Sigmoid colon (tissue), 7 donors: ENCODE data around the gene SNCG. TPM values are rescaled to one million over a fixed set of nuclear protein-coding genes. Genes with fewer than 3 reads are reported as not detected.
A peak's percentile ranks its signal among the peaks of the same experiment; 100 is the strongest.
"Not testable (repeated sequence)": the region's sequence is repeated elsewhere in the genome, so short reads cannot be mapped to it uniquely, and the experiment has no call there.

Experiments used
- DNase-seq: peaks from one replicate; pipeline ENCODE4 v3.0.0-alpha.2; 2019
- H3K27ac ChIP-seq, 4 donors: fragments of 200-600 bp; sonication (generic); one replicate each; pipeline ENCODE4 v1.5.1; 2016 to 2019; ENCODE audit warnings: mild to moderate bottlenecking in 1 of 4
- H3K27me3 ChIP-seq, 3 donors: fragments of 200-600 bp; sonication (generic); one replicate each; pipeline ENCODE4 v1.5.1; 2019; ENCODE audit warnings: mild to moderate bottlenecking in 1 of 3
- H3K36me3 ChIP-seq, 4 donors: fragments of 200-600 bp; sonication (generic); one replicate each; pipeline ENCODE4 v1.5.1; 2016 to 2019
- H3K4me1 ChIP-seq, 4 donors: fragments of 200-600 bp; sonication (generic); one replicate each; pipeline ENCODE4 v1.5.1; 2017 to 2019
- H3K4me3 ChIP-seq, 4 donors: fragments of 200-600 bp; sonication (generic); one replicate each; pipeline ENCODE4 v1.5.1; 2017 to 2019; ENCODE audit warnings: mild to moderate bottlenecking in 2 of 4, moderate library complexity in 1 of 4
- H3K9me3 ChIP-seq, 4 donors: fragments of 200-600 bp in 3 of 4; sonication (generic) in 3 of 4; one replicate each; pipeline versions ENCODE4 v1.5.1 to v1.6.1; 2013 to 2019
- EP300 ChIP-seq, 4 donors: sonication (generic); formaldehyde crosslinking; IDR thresholded peaks; one replicate each; pipeline ENCODE4 v1.6.1; 2017; ENCODE audit warnings: antibody characterized with exemption in 4 of 4
- POLR2A ChIP-seq, 2 donors: fragments of 450-650 bp; IDR thresholded peaks; one replicate each; pipeline ENCODE4 v1.6.1; 2016; ENCODE audit warnings: antibody characterized with exemption in 2 of 2, mild to moderate bottlenecking in 2 of 2, moderate library complexity in 2 of 2
- POLR2AphosphoS5 ChIP-seq, 4 donors: sonication (generic); formaldehyde crosslinking; IDR thresholded peaks; one replicate each; pipeline ENCODE4 v1.6.1; 2017; ENCODE audit warnings: antibody characterized with exemption in 4 of 4
- WGBS, 2 donors: extraction: QIAGEN DNeasy Blood & Tissue Kit; methylation state at CpG; one replicate each; pipeline ENCODE4 v1.1.7; 2013; 5-methylcytosine and 5-hydroxymethylcytosine counted together
- intact Hi-C: fragments of 100-400 bp; cut with DNase I; formaldehyde crosslinking; loops from one replicate; pipeline ENCODE4 v1.15.1; 2023
- polyA plus RNA-seq, 3 donors: library from polyadenylated mRNA; stranded (reverse); fragments of 200-250 nt; gene quantifications; one replicate each; pipeline ENCODE4 v1.2.3, GENCODE V29; 2013
- total RNA-seq, 4 donors: library from RNA; depleted of rRNA; stranded (reverse); fragments of >200 nt; gene quantifications; one replicate each; pipeline ENCODE4 v1.1.0, GENCODE V29; 2016
- TF ChIP-seq, protein P1 (sequence below), 4 experiments: fragments of 450-650 bp in 3 of 4; fragments of 200-600 bp in 1 of 4; IDR thresholded peaks; one replicate each; pipeline ENCODE4 v1.5.1; 2016 to 2019; ENCODE audit warnings: antibody characterized with exemption in 4 of 4, mild to moderate bottlenecking in 3 of 4, moderate library complexity in 2 of 4
- donor health status: healthy with polysubstance abuse.
- donor health status: Bipolar disorder and iron deficiency.
- donor health status: healthy.

The SNCG gene
- total and polyA plus RNA-seq, 7 donors: 4.6 to 55.0 (median 24.2) TPM

DNA sequence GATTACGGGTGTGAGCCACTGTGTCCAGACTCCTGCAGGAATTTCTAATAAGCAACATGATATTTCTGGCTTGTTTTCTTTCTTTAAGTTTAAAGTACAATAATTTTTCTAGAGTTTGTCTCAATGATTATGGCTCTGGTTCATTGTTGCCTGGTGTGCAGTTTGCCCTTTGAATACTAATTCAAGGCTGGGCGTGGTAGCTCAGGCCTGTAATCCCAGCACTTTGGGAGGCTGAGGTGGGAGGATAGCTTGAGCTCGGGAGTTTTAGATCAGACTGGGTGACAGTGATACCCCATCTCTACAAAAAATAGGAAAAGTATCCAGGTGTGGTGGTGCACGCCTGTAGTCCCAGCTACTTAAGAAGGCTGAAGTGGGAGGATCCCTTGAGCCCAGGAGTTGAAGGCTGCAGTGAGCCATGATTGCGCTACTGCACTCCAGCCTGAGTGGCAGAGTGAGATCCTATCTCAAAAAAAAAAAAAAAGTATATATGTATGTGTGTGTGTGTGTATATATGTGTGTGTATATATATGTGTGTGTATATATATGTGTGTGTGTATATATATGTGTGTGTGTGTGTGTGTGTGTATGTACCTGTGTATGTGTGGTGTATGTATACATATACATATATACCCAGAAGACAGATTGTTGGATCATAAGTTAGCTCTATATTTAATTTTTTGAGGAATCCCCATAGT lies 18.1 kb downstream of the SNCG start:
- no peak overlapping the region for H3K27ac ChIP-seq
- no peak for DNase-seq
- TF ChIP-seq, protein P1, sequence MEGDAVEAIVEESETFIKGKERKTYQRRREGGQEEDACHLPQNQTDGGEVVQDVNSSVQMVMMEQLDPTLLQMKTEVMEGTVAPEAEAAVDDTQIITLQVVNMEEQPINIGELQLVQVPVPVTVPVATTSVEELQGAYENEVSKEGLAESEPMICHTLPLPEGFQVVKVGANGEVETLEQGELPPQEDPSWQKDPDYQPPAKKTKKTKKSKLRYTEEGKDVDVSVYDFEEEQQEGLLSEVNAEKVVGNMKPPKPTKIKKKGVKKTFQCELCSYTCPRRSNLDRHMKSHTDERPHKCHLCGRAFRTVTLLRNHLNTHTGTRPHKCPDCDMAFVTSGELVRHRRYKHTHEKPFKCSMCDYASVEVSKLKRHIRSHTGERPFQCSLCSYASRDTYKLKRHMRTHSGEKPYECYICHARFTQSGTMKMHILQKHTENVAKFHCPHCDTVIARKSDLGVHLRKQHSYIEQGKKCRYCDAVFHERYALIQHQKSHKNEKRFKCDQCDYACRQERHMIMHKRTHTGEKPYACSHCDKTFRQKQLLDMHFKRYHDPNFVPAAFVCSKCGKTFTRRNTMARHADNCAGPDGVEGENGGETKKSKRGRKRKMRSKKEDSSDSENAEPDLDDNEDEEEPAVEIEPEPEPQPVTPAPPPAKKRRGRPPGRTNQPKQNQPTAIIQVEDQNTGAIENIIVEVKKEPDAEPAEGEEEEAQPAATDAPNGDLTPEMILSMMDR (IDR thresholded peaks at IDR 0.05): no peak
- TF ChIP-seq EP300 (IDR thresholded peaks at IDR 0.05): no peak
- H3K4me3 ChIP-seq: no peak overlapping the region
- no peaks in the 10 kb centered on the region for H3K9me3 ChIP-seq
- WGBS, 2 donors: 87% methylated on average over 5 of the region's 5 CpGs
- peaks cover 0 to 21% (median 18%) of the 10 kb centered on the region in 4 donors for H3K4me1 ChIP-seq
- H3K27me3 ChIP-seq: no peaks in the 10 kb centered on the region
- intact Hi-C loops: loop anchor here (10.0 kb wide), 1 partner anchor 572 kb away; no protein-coding TSS in a partner anchor
- no peaks in the 10 kb centered on the region for H3K36me3 ChIP-seq

DNA sequence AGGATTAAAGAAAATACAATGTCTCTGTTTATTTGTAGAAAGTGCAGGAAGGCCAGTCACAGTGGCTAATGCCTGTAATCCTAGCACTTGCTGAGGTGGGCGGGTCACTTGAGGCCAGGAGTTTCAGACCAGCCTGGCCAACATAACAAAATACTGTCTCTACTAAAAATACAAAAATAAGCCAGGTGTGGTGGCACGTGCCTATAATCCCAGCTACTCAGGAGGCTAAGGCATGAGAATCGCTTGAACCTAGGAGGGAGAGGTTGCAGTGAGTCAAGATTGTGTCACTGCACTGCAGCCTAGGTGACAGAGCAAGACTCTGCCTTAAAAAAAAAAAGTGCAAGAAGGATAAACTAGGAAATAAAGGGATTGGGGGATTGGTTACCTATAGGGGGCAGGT lies 20.1 kb downstream of the SNCG start:
- DNase-seq, H3K9me3 ChIP-seq, H3K27me3 ChIP-seq, H3K36me3 ChIP-seq, H3K4me3 ChIP-seq: not testable (repeated sequence)
- Histone ChIP-seq H3K27ac (peak overlapping the region; percentile 34 to 59 (median 48)), H3K4me1 (peaks cover 0 to 15% (median 12%) of the 10 kb centered on the region in 4 donors)
- intact Hi-C loops: loop anchor here (10.0 kb wide), 1 partner anchor 574 kb away; no protein-coding TSS in a partner anchor
- WGBS, 2 donors: 76 to 86% methylated on average over 3 of the region's 3 CpGs

DNA sequence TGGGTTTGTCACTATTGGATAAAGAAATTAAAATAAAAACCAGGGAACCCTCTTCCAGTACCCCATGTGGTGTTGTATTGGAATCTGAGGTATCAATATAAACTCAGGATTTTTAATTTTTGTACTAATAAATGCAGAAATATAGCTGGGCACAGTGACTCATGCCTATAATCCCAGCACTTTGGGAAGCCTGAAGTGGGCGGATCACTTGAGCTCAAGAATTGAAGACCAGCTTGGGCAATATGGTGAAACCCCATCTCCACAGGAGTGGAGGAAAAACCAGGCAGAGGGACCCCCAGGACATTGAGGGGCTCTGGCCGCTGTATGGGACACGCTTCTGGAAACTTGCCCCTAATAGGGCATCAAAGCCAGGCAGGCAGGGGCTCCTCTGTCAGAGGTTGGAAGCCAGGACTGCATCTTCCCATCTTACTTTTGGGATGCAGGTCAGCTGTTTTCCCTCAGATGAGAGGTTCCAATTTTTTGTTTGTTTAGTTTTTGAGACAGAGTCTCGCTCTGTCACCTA lies 21.0 kb downstream of the SNCG start:
- no peaks in the 10 kb centered on the region for H3K27me3 ChIP-seq
- TF ChIP-seq POLR2A (IDR thresholded peaks at IDR 0.05) (no peak), EP300 (IDR thresholded peaks at IDR 0.05) (no peak), POLR2AphosphoS5 (IDR thresholded peaks at IDR 0.05) (no peak)
- TF ChIP-seq, protein P1 (IDR thresholded peaks at IDR 0.05): no peak
- peak overlapping the region; percentile 49 to 59 (median 56) for H3K27ac ChIP-seq
- no peak for DNase-seq
- H3K9me3 ChIP-seq: no peaks in the 10 kb centered on the region
- no peak overlapping the region for H3K4me3 ChIP-seq
- peaks cover 0 to 15% (median 12%) of the 10 kb centered on the region in 4 donors for H3K4me1 ChIP-seq
- WGBS, 2 donors: 72 to 93% methylated on average over 4 of the region's 4 CpGs
- H3K36me3 ChIP-seq: no peaks in the 10 kb centered on the region
- intact Hi-C loops: loop anchor here (10.0 kb wide), 1 partner anchor 575 kb away; no protein-coding TSS in a partner anchor

DNA sequence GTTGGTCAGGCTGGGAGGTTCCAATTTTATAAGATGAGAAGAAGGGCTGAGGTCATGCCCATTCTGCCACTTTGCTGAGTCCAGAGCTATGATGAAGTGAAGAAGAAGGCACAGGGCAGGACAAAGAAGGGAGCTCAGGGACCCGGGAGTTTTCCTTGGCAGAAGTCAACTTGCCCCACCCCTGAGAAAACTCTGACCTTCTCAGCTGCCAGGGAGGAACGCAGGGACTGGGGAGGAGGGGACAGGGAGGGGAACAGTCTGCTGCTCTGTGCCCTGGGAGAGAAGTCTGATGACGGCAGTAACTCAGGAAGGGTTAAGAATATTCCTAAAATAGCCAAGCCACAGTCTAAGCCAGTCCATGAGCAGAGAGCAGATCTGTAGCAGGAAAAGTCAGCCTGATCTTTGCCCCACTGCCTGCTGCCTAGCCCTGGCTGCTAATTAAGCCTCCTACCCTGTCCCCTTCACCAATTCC lies 21.6 kb downstream of the SNCG start:
- intact Hi-C loops: loop anchor here (10.0 kb wide), 1 partner anchor 575 kb away; no protein-coding TSS in a partner anchor
- DNase-seq: no peak
- Histone ChIP-seq H3K4me3 (no peak overlapping the region), H3K9me3 (no peaks in the 10 kb centered on the region), H3K27ac (peak overlapping the region; percentile 49 to 59 (median 56)), H3K36me3 (no peaks in the 10 kb centered on the region), H3K4me1 (peaks cover 0 to 15% (median 12%) of the 10 kb centered on the region in 4 donors), H3K27me3 (no peaks in the 10 kb centered on the region)
- 4 to 33% methylated on average over 3 of the region's 3 CpGs for WGBS, 2 donors
- TF ChIP-seq POLR2A (IDR thresholded peaks at IDR 0.05): no peak
- TF ChIP-seq, protein P1 (IDR thresholded peaks at IDR 0.05): no peak
- TF ChIP-seq EP300 (IDR thresholded peaks at IDR 0.05): peak in 1 of 4 donors; percentile 22
- TF ChIP-seq POLR2AphosphoS5 (IDR thresholded peaks at IDR 0.05): peak in 1 of 4 donors; percentile 20

DNA sequence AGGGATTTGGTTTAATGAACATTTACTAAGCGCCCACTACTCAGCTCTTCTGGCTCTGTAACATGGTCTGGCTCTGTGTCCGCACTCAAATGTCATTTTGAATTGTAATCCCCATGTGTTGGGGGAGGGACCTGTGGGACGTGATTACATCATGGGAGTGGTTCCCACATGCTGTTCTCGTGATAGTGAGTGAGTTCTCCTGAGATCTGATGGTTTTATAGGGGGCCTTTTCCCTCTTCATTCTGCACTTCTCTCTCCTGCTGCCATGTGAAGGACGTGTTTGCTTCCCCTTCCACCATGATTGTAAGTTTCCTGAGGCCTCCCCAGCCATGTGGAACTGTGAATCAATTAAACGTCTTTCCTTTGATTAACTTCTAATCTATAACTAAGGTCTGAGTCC lies 22.6 kb downstream of the SNCG start:
- H3K36me3 ChIP-seq, intact Hi-C loops, H3K9me3 ChIP-seq, H3K4me3 ChIP-seq, H3K27me3 ChIP-seq, DNase-seq: not testable (repeated sequence)
- 79 to 82% methylated on average over 6 of the region's 6 CpGs for WGBS, 2 donors
- Histone ChIP-seq H3K27ac (peak overlapping the region in 2 of 4 donors; percentile 53 to 59), H3K4me1 (peaks cover 0 to 15% (median 12%) of the 10 kb centered on the region in 4 donors)
